ENCODE data around the gene RNASE1.

- TF ChIP-seq EZH2 (IDR thresholded peaks at IDR 0.05; ENCODE audit: low read depth, unreplicated experiment) (no peak), POLR2AphosphoS5 (IDR thresholded peaks at IDR 0.05; ENCODE audit: low read depth) (no peak), EZH2phosphoT487 (IDR thresholded peaks at IDR 0.05; ENCODE audit: unreplicated experiment) (no peak), CTCF (conservative IDR thresholded peaks at IDR 0.05; ENCODE audit: low read depth in 2 of 2) (no peak)
Observed at GRCh38 chr14:20782280-20782890, 20.3 kb downstream of the RNASE1 start.
